ENCODE data around the gene EVA1C. TPM values are rescaled to one million over a fixed set of nuclear protein-coding genes. Genes with fewer than 3 reads are reported as not detected.
"Not testable (repeated sequence)": the region's sequence is repeated elsewhere in the genome, so short reads cannot be mapped to it uniquely, and the experiment has no call there.

The EVA1C gene
- total RNA-seq, 1 donor from 2014 or later = 5.0 TPM

DNA sequence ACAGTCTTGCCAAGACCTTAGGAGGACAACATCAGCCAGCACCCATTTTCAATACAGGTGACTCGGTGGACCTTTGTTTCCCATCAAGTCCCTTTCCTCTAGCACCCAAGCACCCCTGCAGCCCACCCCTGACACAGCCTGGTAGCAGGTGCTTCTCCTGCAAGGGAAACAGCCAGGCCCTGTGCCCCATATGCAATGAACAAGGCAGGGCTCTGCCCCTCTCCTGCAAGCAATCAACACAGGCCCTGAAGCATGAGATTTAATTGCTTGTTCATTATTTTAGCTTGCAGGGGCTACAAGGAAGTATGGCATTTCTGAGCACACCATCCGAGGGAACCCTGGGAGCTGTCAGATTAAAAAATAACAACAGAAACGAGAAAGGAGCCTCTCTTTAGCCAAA is 137.4 kb downstream of the EVA1C start:
- no peak for DNase-seq (ENCODE audit: low spot score)
- no peak for ATAC-seq

DNA sequence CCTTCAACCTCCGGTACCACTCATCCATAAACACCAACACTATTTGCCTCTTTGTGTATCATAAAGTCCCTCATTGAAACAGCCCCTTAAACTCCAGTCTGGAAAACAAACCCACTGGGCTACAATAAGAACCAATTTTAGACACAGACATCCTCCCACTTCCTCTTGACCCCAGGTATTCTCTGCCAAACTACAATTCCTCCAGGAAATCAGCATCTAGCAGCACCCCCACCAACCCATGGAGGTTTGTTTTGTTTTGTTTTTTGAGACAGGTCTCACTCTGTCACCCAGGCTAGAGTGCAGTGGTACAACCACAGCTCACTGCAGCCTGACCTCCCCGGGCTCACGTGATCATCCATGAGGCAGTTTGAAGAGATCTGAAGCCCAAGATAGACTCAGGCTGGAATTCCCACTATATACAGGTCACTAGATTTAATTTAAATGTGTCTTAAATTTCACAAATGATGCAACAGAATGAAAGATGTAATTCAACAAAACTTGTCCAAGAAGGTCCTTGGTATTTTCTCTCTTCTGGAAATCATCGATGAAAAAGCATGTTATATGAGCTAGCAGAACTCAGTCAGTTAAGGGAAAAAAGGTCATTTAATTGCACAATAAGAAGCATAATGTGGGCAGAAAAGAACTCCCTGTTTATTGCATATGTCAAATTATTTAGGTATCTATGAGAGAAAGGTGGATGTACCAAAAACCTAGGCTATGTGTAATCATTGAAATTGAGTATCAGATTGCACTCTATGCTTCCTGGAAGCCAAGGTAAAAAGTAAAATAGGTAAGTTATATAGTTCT is 142.5 kb downstream of the EVA1C start:
- DNase-seq (ENCODE audit: low spot score) (no peak), ATAC-seq (no peak)

DNA sequence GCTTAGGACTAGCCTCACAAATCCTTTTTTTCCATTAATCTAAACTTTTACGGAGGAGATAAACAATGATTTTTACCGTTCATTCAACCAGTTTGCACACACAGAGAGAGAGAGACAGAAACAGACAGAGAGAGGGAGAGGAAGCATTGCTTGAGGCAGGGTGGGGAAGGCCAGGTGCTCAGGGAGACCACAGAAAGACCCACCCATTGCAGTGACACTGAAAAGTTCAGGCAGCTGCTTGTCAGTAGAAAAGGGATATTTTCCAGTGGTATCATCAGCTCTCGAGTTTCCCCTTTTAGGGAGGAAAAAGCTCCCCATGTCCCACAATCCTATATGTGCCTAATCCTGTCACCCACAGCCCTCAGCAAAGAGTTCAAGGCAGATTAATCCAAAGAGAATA is 145.6 kb downstream of the EVA1C start:
- DNase-seq (ENCODE audit: low spot score) = no peak
- no peak for ATAC-seq

DNA sequence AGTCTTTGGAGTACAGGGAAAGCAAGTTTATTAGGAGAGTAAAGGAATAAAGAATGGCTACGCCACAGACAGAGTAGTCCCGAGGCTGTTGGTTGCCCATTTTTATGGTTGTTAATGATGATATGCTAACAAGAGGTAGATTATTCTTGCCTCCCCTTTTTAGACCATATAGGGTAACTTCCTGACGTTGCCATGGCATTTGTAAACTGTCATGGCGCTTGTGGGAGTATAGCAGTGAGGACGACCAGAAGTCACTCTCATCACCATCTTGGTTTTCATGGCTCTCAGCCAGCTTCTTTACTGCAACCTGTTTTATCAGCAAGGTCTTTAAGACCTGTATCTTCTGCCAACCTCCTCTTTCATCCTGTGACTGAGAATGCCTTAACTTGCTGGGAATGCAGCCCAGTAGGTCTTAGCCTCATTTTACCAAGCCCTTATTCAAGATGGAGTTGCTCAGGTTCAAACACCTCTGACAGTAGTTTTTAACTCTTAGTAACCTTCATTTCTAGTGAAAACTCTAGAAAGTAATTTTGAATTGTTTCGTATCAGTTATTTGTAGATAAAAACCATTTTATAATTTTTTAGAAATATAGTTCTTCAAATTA is 146.6 kb downstream of the EVA1C start:
- DNase-seq (ENCODE audit: low spot score) (no peak), ATAC-seq (no peak)

DNA sequence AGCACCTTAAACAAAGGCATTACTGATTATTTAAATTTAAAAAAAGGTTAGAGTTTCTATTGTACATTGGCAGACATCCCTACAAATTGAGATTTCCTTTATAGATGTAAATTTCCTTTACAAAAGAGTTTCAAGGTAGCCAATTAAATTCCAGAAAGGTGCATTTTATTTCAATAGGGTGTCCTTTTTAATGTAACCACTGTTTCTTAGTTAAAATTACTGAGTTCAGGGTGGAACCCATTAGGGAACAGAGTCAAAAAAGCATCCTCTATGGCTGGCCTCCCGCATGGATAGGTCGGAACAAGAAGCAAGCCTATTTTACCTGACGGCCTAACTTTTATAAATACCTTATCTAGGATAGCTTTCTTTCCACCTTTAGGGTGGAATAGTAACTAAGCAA is 148.4 kb downstream of the EVA1C start:
- ATAC-seq = no peak
- no peak for DNase-seq (ENCODE audit: low spot score)

DNA sequence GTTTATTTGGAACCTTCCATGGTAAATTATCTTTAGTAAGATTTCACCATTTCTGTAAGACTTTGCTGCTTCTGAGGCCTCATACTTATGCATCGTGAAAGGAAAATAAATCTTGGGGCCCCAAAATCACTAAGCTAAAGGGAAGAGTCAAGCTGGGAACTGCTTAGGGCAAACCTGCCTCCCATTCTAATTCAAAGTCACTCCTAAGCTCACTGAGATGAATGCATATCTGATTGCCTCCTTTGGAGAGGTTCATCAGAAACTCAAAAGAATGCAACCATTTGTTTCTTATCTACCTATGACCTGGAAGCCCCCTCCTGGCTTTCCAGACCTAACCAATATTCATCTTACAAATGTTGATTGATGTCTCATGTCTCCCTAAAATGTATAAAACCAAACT is 149.0 kb downstream of the EVA1C start:
- not testable (repeated sequence) for ATAC-seq; DNase-seq (ENCODE audit: low spot score)

DNA sequence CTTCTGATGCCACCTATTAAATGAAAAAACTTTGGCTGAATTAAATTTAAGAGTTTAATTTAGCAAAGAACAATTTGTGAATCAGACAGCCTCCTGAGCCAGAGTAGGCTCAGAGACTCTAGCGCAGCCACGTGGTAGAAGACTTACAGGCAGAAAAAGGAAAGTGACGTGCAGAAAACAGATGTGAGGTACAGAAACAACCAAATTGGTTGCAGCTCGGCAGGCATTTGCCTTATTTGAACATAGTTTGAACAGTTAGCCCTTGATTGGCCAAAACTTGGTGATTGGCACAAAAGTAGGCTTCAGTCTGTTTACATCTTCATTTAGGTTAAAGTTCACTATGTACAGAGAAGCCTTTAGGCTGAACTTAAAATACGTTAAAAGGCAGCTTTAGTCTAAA is 149.9 kb downstream of the EVA1C start:
- ATAC-seq = no peak

DNA sequence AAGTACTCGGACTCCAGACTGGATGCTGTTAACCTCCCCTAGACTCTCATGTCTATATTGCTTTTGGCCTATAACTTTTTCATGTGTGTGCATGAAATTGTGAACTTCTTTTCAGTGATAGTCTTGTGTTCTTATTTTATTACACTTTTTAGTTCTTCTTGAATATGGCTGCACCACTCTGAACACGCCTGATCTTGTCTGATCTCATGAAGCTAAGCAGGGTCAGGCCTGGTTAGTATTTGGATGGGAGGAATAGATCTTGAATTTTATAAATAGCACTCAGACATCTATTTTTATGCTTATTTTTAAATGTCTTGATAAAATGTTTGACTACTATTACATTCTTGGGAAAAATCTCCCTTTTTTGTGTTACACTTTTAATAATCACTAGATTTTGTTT is 150.4 kb downstream of the EVA1C start:
- no peak for ATAC-seq
- DNase-seq (ENCODE audit: low spot score) = no peak

More for the DNA sequence above, 149.9 kb downstream of the EVA1C start:
- no peak for DNase-seq (ENCODE audit: low spot score)

Other genes with a start within 250 kb of the EVA1C start
- gene MIS18A, start 133.7 kb upstream of the EVA1C start, total RNA-seq = 2.4 TPM
- gene MRAP, start 113.9 kb upstream of the EVA1C start, total RNA-seq = 3.4 TPM
- gene URB1, start 19.7 kb upstream of the EVA1C start, total RNA-seq = 9.2 TPM
- 4.1 TPM for gene TCP10L, start 172.8 kb downstream of the EVA1C start, total RNA-seq
- gene CFAP298, start 199.7 kb downstream of the EVA1C start, total RNA-seq = 15.1 TPM

Measured in left lobe of liver (tissue), 2 donors.